SH-SY5Y (cell line): Measurements from ENCODE around the gene MACO1.

Source experiments
- GATA2 ChIP-seq: IDR thresholded peaks from 2 replicates; pipeline ENCODE4 v1.6.1; 2011; ENCODE audit warnings: mild to moderate bottlenecking, low read depth, low read length
- GATA3 ChIP-seq: IDR thresholded peaks from 2 replicates; pipeline ENCODE4 v1.6.1; 2011; ENCODE audit warnings: low read depth, mild to moderate bottlenecking, low read length, moderate library complexity

DNA sequence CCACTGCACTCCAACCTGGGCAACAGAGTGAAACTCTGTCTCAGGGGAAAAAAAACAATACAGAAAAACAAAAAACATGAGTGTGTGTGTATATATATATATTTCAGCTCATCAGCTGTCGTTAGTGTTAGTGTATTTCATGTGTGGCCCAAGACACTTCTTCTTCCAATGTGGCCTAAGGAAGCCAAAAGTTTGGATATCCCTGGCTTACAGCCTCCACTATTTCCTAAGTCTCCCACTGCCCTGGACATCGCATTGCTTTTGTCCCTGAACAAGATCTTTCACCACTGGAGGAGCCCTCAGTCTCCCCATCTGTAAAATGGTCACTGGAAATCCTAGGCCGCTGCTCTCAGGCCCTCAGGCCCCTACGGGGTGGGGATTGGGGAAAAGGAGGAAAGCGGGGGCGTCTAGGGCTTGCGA is 112.3 kb downstream of the MACO1 start:
- TF ChIP-seq GATA2: no peak
- TF ChIP-seq GATA3: no peak
